Endothelial cell of hepatic sinusoid (primary cell): ENCODE data around the gene EZH2.

ENCODE experiments used
- in situ Hi-C: cut with HindIII; loops from 2 replicates; pipeline ENCODE4 v1.10.0; 2017; ENCODE audit warnings: low sequenced_read_pairs

Gene EZH2

DNA sequence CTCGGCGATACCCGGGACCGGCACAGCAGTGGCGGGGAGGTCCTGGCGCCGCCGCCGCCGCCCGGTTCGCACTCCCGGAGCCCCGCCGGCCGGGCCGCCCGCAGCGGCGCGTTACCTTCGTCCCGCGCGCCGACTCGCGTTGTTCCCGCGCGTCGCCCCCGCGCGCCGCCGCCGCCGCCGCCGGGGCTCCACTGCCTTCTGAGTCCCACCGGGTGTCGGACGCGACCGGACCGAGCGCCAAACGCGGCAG, at the start of gene EZH2:
EZH2 (minus strand) TSS at position 243 of the 250 bp plus-strand sequence. CDS start 36,993 bp downstream, outside the sequence.
- in situ Hi-C loops = no loop called here

DNA sequence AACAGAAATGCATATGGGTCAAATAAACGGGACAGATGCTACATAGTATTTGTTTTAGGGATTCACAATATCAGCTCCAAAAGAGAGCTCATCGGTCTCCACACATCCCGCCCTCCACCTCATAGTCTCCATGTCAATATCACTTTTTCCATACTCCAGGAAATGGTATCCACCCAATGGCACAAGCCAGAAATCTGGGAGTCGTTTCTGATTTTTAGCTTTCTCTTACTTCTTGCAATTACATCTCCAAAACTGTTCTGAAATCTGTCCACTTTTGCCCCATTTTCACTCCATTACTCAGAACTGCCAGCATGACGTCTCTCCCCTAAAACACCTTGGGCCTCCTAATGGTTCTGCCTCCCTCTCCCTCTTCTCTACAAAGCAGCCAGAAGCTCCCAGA, 47.4 kb upstream of the EZH2 start:
- in situ Hi-C loops = no loop called here

DNA sequence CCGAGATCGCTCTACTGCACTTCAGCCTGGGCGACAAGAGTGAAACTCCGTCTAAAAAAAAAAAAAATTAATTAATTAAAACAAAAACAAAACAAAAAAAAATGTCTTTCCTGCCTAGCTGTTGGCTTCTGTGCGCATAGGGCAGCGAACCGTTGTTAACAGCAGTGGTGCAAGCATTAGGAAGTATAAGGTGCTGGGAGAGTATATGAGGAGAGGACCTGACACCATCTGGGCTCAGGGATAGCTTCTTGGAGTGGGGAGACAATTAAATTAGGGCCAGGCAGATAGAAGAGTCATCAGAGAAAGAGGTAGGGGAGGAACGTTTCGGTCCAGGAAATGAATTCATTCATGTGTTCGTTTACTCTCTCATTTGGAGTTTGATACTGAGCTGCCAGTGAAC, 46.2 kb upstream of the EZH2 start:
- in situ Hi-C loops = no loop called here

DNA sequence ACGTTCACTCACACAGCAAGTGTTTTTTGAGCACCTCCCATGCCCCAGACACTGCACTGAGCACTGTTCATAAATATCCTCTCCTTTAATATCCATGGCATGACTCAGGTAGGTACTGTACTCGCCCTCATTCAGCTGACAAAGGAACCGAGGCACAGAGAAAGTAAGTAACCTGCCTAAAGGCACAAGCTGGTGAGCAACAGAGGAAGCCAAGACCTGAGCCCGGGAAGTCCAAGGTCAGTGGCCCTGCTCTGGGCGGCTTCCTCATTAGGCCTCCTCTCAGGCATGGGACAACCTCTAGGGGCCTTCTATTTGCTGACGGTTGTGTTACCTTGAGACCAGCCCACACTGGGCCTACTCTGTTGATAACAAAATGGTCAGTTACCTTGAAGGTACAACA, 45.1 kb upstream of the EZH2 start:
- in situ Hi-C loops = no loop called here

DNA sequence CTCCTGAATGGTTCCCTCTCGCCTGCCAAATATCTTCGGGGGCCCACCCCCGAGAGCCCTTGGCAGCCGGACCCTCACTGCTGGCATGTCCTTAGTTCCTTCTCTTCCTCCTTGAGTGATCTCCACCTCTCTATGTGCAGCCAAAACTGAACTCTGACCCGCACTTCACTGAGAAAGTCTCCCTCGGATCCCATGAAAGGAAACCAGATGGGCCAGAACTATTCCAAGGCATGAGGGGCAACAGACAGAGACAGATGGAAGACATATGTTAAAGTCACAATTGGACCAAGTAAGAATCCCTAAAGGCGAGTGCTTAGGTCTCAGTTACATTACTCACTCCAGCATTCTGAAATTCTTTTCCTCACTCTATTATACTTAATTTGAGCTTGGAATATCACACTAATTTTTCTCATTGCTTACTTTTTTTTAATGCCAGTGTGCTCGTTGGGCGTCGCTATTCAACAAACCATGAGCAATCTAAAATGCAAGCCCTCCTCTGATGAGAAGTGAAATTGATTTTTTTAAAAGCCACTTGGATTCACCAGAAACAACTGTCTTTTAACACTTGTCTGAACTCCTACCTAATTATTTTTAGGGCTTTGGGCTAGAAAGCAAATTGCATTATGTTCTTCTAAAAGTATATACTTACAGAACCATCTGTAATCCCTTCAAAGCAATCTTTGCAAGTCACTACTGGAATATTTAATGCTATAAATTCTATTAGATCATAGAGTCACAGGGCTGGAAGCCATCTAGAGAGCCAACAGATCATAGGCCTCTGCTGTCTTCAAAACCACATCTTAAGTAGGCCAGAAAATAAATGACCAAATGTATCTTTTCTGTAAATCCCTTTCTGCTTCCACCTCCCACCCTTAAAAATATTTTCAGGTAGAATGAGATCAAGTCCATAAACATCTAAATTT, 43.3 kb upstream of the EZH2 start:
- in situ Hi-C loops = no loop called here

DNA sequence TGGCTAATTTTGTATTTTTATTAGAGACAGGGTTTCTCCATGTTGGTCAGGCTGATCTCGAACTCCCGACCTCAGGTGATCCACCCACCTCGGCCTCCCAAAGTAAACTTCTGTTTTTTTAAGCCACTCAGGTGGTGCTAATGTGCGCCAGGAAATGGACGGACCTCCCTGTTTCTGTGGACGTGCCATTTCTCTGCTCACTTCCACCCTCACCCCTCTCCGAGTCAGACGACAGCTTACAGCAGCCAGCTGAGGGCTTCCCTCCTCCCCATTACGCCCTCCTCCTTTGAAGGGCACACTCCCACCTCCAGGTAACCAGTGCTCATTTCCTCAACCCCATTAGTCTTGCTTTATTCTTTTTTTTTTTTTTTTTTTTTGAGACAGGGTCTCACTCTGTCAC, 41.7 kb upstream of the EZH2 start:
- in situ Hi-C loops = no loop called here

DNA sequence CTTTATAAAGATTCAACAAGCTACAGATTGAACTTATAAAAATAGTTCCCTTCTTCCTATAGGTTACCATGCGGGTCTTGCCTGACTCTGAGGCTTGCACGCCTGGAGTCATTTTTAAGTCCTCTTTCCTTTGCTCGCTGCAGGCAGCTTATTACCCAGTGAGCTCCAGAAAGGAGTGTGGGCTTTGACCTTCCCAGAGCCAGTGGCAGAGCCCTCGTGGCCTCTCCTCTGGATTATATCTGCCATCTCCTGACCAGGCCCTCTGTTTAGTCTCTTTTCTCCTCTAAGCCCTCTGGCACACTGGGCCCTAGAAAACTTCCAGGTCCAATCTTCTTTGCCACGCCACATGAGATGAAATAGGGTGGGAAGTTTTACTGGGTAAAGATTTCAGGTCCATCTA, 39.9 kb upstream of the EZH2 start:
- in situ Hi-C loops = no loop called here

DNA sequence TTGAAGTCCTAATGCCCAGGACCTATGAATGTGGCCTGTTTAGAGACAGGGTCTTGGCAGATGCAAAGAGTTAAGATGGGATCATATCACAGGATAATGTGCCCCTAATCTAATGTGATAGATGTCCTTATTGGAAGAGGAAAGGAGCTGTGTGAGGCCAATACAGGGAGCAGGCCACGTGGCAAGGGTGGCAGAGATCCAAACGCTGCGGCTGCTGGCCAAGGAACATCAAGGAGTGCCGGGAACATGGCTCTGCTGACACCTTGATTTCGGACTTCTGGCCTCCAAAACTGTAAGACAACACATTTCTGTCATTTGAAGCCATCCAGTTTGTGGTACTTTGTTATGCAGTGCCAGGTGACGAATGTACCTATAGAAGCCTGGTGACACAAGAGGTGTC, 37.7 kb upstream of the EZH2 start:
- in situ Hi-C loops = no loop called here

DNA sequence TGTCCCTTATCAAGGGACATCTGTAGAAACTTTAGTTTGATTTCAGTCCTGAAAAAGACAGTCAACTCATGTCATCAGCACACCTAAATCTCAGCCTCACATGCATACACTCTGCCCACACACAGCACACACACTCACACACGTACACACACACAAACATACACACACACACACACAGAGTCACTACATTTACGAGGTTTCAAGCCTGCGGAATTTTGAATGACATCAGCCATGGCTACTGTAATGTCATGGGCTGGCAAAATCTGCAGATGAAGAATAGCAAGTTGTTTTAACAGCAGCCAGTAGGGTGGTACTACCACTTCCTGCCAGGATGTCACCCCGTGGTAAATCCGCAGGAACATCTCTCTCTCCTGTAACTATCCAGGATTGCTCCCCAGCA, 37.1 kb upstream of the EZH2 start:
- in situ Hi-C loops = no loop called here

DNA sequence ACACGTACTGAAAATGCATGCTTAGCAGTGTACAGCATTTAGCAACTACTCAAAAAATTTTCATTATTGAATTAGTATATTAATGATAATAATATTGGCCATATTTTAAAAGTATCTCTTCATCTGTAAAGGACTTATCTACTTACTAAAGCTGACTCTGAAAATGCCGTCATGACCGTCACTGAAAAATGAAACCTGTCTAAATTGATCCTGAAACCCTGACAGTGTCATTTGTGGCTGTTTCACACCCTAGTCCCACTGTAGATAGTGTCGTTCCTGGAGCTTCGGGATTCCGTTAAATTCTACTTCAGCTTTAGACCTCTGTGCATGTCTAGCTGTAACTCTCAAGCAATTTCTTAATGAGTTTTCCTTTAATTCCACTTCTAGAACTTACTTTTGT, 35.8 kb upstream of the EZH2 start:
- in situ Hi-C loops = loop anchor here (5.0 kb wide), 1 partner anchor 73 kb away; no protein-coding TSS in a partner anchor

DNA sequence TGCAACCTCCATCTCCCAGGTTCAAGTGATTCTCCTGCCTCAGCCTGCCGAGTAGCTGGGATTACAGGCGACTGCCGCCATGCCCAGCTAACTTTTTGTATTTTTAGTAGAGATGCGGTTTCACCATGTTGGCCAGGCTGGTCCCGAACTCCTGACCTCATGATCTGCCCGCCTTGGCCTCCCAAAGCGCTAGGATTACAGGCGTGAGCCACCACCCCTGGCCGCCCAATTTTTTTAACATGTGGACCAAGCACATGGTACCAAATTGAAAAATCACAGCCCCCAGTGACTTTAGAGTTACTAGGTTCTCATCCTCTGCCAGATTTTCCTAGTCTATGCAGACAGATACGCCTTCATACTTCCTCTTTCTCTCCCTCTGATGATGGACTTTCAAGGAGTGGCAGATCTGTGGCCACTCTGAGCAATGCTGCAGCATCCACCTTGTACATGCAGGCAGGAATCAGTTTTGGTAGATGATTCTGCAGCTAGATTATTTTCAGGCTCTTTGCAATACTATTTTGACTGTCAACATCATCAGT, 34.0 kb upstream of the EZH2 start:
- in situ Hi-C loops = loop anchor here (5.0 kb wide), 1 partner anchor 71 kb away; no protein-coding TSS in a partner anchor

DNA sequence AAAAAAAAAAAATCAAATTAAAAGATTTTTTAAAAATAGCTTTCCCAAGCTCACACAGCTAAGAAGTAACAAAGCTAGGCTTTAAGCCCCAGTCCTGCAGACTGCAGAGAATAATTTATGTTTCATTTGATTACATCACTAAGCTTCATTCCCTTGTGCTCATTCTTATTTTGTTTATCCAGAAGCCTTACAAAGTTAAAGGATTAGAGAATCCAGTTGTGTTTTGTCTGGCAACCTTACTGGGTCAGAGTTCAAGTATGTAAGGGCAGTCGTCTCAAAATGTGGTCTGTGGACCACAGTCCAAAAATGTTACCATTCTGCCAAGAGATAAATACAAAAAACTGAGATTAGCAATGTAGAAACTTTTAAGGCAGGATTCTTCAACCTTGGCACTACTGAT, 32.1 kb upstream of the EZH2 start:
- in situ Hi-C loops = loop anchor here (5.0 kb wide), 1 partner anchor 69 kb away; no protein-coding TSS in a partner anchor

DNA sequence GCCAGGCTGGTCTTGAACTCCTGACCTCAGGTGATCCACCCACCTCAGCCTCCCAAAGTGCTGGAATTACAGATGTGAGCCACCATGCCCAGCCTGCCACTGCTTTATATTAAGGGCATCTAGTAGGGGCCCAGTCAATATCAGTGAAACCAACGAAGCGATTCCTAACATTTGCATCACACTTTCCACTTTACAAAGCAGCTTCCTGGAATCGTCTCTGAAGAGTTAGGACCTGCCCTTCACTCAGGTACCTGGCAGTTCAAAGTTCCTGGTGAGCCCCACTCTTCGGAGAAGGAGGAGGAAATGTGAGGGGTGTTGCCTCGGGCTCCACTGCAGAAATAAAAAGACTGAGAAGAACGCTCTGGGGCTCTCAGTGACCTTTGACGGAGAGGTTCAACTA, 31.1 kb upstream of the EZH2 start:
- in situ Hi-C loops = loop anchor here (5.0 kb wide), 1 partner anchor 68 kb away; no protein-coding TSS in a partner anchor

DNA sequence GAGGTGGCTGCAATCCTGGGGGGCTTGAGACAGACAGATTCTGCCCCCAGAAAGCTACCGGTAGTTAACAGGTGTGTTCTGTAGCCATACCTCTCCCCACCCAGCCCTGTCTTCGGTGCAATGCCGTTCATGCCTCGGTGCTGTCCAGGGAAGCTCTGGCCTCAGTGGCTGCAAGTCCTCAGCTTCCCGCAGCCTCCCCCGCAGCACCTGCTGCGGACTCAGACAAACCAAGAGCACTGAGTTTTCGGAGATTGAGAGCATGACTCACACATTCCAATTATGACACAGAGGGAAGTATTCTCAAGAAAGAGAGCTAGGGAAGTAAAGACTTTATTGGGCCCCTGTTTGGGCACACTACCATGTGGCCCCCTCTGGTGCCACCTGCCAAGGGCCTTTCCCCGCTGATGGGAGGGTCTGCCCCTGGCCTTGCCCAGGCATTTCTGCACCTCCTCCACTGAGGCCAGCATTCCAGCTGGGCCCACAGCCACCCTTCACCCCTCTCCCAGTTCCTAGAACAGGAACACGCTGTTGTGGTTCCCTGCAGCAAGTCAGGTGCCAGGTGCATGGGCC, 30.2 kb upstream of the EZH2 start:
- in situ Hi-C loops = no loop called here

DNA sequence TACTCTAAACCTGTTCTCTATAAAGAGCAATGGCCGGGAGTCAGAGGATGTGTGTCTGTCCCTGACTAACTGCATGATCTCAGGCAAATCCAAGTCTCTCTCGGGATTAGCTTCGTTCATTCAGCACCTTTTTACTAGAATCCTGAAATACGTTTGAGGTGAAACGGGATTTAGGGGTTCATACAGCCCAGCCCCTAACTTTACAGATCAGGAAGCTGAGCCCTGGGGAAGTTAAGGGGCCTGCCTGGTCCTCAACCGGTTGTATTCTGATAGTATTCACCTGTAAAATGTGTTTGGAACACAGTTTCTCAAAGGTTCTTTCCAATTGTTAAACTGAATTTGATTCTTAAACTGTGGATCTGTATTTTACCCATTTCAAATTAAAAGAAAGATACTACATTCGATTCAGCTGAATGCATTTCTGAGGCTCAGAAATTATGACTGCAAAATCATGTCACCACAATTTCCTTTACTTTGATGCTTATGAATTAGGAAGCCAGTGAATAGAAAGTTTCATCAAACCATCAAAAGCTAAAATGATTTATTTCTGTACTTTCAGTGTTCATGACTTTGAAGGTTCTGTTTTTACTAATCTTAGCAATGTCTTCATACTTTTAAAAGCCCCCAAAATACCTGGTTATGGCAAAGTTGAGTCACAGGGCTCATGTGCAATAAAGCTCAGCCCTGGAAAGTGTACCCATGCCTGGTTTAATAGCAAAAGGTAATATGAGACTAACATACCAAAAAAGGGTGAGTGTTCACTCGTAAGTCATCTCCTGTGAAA, 28.9 kb upstream of the EZH2 start:
- in situ Hi-C loops = no loop called here

DNA sequence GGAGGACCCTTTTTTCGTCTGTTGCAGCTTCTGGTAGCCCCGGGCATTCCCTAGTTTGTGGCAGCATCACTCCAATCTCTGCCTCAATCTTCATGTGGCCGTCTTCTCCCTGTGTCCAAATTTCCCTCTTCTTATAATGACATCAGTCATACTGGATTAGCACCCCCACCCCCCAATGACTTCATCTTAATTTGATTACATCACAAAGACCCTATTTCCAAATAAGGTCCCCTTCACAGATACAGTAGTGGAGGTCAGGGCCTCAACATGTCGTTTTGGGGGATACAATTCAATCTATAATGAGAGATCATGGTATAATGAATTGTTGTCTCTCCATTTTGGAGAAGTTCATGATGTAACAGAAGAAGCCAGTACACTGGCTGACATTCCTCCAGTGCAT, 28.1 kb upstream of the EZH2 start:
- in situ Hi-C loops = no loop called here

DNA sequence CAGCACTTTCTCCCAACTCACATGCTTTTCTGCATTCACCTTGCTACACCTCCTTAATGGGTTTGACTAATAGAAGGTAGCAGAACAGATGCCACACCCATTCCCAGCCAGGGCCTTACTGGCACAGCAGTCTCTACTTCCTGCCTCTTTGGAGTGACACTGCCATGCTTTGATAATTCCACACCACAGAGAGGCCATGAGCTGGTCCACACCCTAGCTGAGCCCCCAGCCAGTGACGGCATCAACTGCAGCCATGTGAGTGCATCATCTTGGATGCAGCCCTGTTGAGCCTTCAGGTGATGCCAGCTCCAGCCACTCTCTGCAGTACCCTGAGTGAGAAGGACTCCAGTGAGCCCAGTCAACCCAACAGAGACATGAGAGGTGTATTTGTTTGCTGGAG, 27.5 kb upstream of the EZH2 start:
- in situ Hi-C loops = no loop called here

DNA sequence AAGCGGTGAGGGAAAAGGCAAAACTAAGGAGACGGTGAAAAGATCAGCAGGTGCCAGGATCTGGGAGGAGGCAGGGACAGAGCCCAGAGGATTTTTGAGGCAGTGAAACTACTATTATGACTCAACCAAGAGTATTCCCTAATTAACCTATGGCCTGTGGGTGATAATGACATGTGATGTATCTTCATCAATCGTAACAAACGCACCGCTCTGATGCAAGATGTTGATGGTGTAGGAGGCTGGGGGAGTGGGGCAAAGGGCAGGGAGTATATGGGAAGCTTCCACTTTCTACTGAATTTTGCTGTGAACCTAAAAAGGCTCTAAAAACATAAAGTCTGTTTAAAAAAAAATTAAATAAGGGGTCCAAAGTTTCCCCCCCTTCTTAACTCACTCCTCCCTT, 25.5 kb upstream of the EZH2 start:
- in situ Hi-C loops = no loop called here

DNA sequence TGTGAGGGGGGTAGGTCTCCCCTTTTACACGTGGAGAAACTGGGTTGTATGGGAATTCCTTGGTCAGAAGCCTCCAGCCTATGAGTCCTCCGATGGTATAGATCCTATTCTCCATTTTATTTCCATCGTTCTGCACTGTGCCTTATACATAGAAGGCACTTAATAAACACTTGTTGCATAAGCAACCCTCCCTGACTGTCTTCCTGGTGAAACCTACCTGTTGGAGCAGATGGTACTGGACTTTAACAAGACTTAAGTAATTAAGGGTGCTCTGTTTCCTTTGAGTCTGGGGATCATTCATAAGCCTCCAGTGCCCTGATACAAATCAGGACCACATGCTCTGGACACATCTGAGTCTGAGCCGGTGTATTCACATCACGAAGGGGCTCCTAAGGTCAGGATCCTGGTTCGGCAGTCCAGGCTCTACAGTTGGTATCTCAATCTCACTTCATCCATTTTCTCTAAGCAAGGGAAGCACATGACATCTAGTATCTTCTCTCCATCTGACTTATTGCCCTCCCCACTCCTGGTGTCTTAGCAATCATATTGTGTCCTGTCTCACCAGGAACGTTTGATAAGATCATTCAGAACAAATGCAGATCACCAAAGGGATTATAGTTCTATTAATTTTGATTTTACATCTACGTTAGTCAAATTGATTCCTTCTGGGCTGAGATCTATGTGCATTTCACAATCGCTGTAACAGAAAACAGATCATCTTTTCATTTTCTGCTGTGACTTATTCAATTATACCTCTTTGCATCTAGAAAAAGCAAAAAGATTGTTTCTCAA, 22.8 kb upstream of the EZH2 start:
- in situ Hi-C loops = no loop called here

DNA sequence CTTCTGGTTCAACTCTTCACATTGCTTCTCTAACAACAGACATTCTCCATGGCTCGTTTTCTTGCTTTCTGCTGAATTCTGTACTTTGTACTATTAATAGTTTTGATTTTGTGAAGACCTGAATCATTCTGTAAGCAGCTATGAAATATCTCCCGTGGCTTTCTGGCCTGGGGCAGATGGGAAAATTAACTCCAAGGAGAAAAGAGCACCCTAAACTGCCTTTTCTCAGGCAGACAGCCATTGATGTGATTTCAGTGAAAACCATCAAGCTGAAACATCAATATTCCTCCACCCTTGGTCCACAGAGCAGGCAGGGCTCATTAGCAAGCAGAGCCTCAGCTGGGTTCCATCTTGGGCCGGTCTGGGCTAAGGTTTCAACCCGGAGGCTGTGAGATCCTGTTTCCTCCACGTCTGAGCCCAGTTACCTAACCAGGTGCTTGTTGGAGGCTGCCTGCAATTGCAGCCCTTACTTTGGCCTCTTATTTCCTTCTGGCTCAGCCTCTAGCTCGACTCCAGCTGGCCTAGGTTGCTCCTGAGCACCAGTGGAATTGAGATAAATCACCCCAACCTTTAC, 21.1 kb upstream of the EZH2 start:
- in situ Hi-C loops = no loop called here
